HL-60 (cell line): ENCODE results near the gene RPL22.

Experiments
- GABPA ChIP-seq: IDR thresholded peaks from 2 replicates; pipeline ENCODE4 v1.6.1; 2012; ENCODE audit warnings: low read depth
- POLR2AphosphoS5 ChIP-seq: IDR thresholded peaks from 2 replicates; pipeline ENCODE4 v1.6.1; 2012; ENCODE audit warnings: low read depth
- SPI1 ChIP-seq: IDR thresholded peaks from 2 replicates; pipeline ENCODE4 v1.6.1; 2012; ENCODE audit warnings: low read depth, mild to moderate bottlenecking, borderline replicate concordance
- TF ChIP-seq, protein P1 (sequence below): IDR thresholded peaks from one replicate; pipeline ENCODE4 v1.5.1; 2011; ENCODE audit warnings: low read length, control low read depth, inconsistent platforms; ENCODE audit not compliant: insufficient read depth
- TF ChIP-seq, protein P2 (sequence below): IDR thresholded peaks from 2 replicates; pipeline ENCODE4 v1.6.1; 2012; ENCODE audit warnings: low read depth; ENCODE audit not compliant: insufficient replicate concordance

DNA sequence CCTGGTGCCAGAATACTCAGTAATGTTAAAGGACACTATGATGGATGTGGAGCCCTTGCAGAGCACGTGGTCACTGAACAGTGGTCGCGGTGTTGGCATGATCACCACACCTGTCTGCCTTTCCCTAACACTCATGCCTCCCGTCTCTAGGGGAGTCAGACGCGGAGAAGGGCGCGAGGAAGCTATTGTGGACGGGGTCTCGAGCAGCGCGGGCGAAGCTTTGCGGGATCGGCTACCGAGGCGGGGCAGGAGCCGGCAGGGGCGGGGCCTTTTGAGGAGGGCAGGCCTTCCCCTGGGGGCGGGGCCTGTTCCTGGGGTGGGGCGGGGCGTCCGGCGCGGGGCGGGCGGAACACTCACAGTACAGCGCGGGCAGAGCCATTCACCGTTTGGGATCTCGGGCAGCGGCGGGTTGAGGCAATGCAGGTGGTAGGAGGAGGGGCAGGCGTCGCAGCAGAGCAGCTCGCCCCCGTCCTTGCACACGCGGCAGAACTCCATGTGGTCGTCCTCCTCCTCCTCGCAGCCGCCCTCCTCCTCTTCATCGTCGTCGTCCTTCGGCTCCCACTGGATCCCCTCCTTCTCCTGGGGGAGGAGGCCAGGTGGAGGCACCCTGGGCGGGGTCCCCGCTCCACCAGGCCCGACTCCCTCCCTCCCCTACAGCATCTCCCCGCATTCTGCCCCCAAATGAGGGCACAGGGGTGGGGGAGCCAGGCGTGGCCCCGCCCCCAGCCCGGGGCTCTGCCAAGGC, 50.7 kb downstream of the RPL22 start:
- TF ChIP-seq, protein P1, sequence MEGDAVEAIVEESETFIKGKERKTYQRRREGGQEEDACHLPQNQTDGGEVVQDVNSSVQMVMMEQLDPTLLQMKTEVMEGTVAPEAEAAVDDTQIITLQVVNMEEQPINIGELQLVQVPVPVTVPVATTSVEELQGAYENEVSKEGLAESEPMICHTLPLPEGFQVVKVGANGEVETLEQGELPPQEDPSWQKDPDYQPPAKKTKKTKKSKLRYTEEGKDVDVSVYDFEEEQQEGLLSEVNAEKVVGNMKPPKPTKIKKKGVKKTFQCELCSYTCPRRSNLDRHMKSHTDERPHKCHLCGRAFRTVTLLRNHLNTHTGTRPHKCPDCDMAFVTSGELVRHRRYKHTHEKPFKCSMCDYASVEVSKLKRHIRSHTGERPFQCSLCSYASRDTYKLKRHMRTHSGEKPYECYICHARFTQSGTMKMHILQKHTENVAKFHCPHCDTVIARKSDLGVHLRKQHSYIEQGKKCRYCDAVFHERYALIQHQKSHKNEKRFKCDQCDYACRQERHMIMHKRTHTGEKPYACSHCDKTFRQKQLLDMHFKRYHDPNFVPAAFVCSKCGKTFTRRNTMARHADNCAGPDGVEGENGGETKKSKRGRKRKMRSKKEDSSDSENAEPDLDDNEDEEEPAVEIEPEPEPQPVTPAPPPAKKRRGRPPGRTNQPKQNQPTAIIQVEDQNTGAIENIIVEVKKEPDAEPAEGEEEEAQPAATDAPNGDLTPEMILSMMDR: no peak
- TF ChIP-seq POLR2AphosphoS5: no peak
- TF ChIP-seq, protein P2, sequence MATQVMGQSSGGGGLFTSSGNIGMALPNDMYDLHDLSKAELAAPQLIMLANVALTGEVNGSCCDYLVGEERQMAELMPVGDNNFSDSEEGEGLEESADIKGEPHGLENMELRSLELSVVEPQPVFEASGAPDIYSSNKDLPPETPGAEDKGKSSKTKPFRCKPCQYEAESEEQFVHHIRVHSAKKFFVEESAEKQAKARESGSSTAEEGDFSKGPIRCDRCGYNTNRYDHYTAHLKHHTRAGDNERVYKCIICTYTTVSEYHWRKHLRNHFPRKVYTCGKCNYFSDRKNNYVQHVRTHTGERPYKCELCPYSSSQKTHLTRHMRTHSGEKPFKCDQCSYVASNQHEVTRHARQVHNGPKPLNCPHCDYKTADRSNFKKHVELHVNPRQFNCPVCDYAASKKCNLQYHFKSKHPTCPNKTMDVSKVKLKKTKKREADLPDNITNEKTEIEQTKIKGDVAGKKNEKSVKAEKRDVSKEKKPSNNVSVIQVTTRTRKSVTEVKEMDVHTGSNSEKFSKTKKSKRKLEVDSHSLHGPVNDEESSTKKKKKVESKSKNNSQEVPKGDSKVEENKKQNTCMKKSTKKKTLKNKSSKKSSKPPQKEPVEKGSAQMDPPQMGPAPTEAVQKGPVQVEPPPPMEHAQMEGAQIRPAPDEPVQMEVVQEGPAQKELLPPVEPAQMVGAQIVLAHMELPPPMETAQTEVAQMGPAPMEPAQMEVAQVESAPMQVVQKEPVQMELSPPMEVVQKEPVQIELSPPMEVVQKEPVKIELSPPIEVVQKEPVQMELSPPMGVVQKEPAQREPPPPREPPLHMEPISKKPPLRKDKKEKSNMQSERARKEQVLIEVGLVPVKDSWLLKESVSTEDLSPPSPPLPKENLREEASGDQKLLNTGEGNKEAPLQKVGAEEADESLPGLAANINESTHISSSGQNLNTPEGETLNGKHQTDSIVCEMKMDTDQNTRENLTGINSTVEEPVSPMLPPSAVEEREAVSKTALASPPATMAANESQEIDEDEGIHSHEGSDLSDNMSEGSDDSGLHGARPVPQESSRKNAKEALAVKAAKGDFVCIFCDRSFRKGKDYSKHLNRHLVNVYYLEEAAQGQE: no peak
- TF ChIP-seq GABPA: no peak
- TF ChIP-seq SPI1: no peak
